Colonic mucosa (tissue), 4 donors: Measurements from ENCODE around the gene FHL5. TPM values are rescaled to one million over a fixed set of nuclear protein-coding genes. Genes with fewer than 3 reads are reported as not detected.
"Not testable (repeated sequence)": the region's sequence is repeated elsewhere in the genome, so short reads cannot be mapped to it uniquely, and the experiment has no call there.

Experiments
- DNase-seq: peaks from one replicate; pipeline ENCODE4 v3.0.0-alpha.2; 2020
- H3K27ac ChIP-seq: fragments of 200-600 bp; one replicate; pipeline ENCODE4 v1.8.0; 2021
- H3K27me3 ChIP-seq: fragments of 200-600 bp; one replicate; pipeline ENCODE4 v1.8.0; 2021
- H3K36me3 ChIP-seq: fragments of 200-600 bp; one replicate; pipeline ENCODE4 v1.8.0; 2021
- H3K4me1 ChIP-seq: fragments of 200-600 bp; one replicate; pipeline ENCODE4 v1.8.0; 2021; ENCODE audit warnings: mild to moderate bottlenecking
- H3K4me3 ChIP-seq: fragments of 200-600 bp; one replicate; pipeline ENCODE4 v1.8.0; 2021
- H3K9ac ChIP-seq, 2 donors: one replicate each; pipeline ENCODE4 v1.7.0; 2013; ENCODE audit warnings: control low read depth in 2 of 2, low read depth in 2 of 2, low read length in 2 of 2
- H3K9me3 ChIP-seq: fragments of 200-600 bp; one replicate; pipeline ENCODE4 v1.8.0; 2021
- intact Hi-C: fragments of 100-400 bp; cut with DNase I; formaldehyde crosslinking; loops from one replicate; pipeline ENCODE4 v1.14.1; 2022
- total RNA-seq, 2 donors: library from RNA; stranded (reverse); fragmentation: NEBNext Ultra II Directional in 1 of 2; extraction: Animal tissue kit (Norgen Biotek cat#: 25700) in 1 of 2; gene quantifications; one replicate each; pipeline ENCODE4 v1.2.1, GENCODE V29; 2021
- TF ChIP-seq, protein P1 (sequence below): fragments of 200-600 bp; IDR thresholded peaks from one replicate; pipeline ENCODE4 v1.8.0; 2022; ENCODE audit warnings: antibody characterized with exemption, mild to moderate bottlenecking
- donor health status: healthy.
- donor health status: DM: no; HTN: no; CAD: no.
- donor health status: DM: no; HTN: no; CAD: no.

The FHL5 gene
- total RNA-seq, 2 donors from 2014 or later = 1.0 to 1.8 TPM

- H3K27me3 ChIP-seq = no peaks in the 10 kb centered on the region
- no peaks in the 10 kb centered on the region for H3K9me3 ChIP-seq
- no peak for DNase-seq
- H3K27ac ChIP-seq = no peak overlapping the region
- TF ChIP-seq, protein P1, sequence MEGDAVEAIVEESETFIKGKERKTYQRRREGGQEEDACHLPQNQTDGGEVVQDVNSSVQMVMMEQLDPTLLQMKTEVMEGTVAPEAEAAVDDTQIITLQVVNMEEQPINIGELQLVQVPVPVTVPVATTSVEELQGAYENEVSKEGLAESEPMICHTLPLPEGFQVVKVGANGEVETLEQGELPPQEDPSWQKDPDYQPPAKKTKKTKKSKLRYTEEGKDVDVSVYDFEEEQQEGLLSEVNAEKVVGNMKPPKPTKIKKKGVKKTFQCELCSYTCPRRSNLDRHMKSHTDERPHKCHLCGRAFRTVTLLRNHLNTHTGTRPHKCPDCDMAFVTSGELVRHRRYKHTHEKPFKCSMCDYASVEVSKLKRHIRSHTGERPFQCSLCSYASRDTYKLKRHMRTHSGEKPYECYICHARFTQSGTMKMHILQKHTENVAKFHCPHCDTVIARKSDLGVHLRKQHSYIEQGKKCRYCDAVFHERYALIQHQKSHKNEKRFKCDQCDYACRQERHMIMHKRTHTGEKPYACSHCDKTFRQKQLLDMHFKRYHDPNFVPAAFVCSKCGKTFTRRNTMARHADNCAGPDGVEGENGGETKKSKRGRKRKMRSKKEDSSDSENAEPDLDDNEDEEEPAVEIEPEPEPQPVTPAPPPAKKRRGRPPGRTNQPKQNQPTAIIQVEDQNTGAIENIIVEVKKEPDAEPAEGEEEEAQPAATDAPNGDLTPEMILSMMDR = no peak
- no peak overlapping the region for H3K9ac ChIP-seq
- no peak overlapping the region for H3K4me3 ChIP-seq
- H3K4me1 ChIP-seq = no peaks in the 10 kb centered on the region
- intact Hi-C loops = no loop called here
- peaks cover 3% of the 10 kb centered on the region for H3K36me3 ChIP-seq
Observed at GRCh38 chr6:96554558-96554957, 8.4 kb upstream of the FHL5 start.

DNA sequence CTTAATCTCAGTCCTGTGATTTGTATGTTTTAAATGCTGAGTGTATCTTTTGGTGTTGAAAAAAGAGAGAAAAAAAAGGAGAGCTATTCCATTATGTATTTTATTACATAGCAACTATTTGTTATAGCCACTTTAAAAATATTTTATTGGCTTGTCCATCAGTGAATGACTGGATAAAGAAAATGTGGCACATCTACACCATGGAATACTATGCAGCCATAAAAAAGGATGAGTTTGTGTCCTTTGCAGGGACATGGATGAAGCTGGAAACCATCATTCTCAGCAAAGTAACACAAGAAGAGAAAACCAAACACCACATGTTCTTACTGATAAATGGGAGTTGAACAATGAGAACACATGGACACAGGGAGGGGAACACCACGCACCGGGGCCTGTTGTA lies 3.2 kb upstream of the FHL5 start:
- intact Hi-C loops, DNase-seq, H3K4me3 ChIP-seq, H3K27ac ChIP-seq, H3K27me3 ChIP-seq, H3K4me1 ChIP-seq, H3K9ac ChIP-seq, H3K9me3 ChIP-seq, H3K36me3 ChIP-seq: not testable (repeated sequence)

GRCh38 chr6:96563853-96564252 lies 925 bp downstream of the FHL5 start:
- H3K27ac ChIP-seq = no peak overlapping the region
- DNase-seq = no peak
- no peak overlapping the region for H3K4me3 ChIP-seq
- H3K9me3 ChIP-seq = no peaks in the 10 kb centered on the region
- intact Hi-C loops = no loop called here
- H3K9ac ChIP-seq = no peak overlapping the region
- H3K4me1 ChIP-seq = no peaks in the 10 kb centered on the region
- TF ChIP-seq, protein P1 = no peak
- no peaks in the 10 kb centered on the region for H3K27me3 ChIP-seq
- no peaks in the 10 kb centered on the region for H3K36me3 ChIP-seq

DNA sequence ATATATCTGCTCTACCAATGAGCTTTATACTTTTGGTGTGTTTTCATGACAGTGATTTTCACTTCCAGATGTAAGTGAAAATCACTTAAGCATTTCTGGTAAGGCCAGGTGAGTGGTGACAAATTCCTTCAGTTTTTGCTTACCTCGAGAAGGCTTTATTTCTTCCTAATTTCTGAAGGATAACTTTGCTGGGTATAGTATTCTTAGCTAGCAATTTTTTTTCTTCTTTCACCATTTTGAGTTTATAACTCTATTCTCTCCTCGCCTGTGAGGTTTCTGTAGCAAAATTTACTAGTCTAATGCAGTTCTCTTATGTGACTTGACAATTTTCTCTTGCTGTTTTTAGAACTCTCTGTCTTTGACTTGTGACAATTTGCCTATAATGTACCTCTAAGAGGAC lies 7.1 kb downstream of the FHL5 start:
- H3K36me3 ChIP-seq = no peaks in the 10 kb centered on the region
- H3K9me3 ChIP-seq = no peaks in the 10 kb centered on the region
- intact Hi-C loops = no loop called here
- no peak overlapping the region for H3K27ac ChIP-seq
- H3K4me1 ChIP-seq = no peaks in the 10 kb centered on the region
- H3K27me3 ChIP-seq = no peaks in the 10 kb centered on the region
- DNase-seq = no peak
- TF ChIP-seq, protein P1 = no peak
- H3K9ac ChIP-seq = no peak overlapping the region
- H3K4me3 ChIP-seq = no peak overlapping the region

DNA sequence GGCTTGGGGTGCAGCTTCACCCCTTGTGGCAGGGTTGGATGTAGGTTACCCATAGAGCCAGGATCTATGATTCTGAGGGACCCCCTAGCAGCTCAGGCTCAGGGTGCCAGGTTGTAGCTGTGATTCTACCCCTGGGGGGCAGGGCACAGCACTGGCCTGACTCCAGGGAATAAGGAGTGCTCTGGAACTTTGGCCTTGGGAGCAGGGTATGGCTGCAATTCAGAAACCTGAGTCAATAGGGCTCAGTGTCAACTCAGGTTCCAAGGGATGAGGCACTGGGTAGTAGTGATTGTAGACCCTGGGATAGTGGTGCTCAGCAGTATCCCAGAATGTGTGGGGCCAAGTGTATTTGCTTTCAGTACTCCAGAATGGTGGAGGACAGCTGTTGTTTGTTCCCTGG lies 8.6 kb downstream of the FHL5 start:
- intact Hi-C loops = no loop called here
- TF ChIP-seq, protein P1 = no peak
- no peaks in the 10 kb centered on the region for H3K27me3 ChIP-seq

GRCh38 chr6:96575359-96575758 lies 12.4 kb downstream of the FHL5 start:
- DNase-seq = no peak

More for the DNA sequence above, 8.6 kb downstream of the FHL5 start:
- Histone ChIP-seq H3K9ac (no peak overlapping the region), H3K4me1 (no peaks in the 10 kb centered on the region), H3K36me3 (no peaks in the 10 kb centered on the region), H3K27ac (no peak overlapping the region), H3K9me3 (no peaks in the 10 kb centered on the region), H3K4me3 (no peak overlapping the region)
- no peak for DNase-seq

More at GRCh38 chr6:96575359-96575758, 12.4 kb downstream of the FHL5 start:
- H3K9me3 ChIP-seq = no peaks in the 10 kb centered on the region
- H3K9ac ChIP-seq = no peak overlapping the region
- TF ChIP-seq, protein P1 = no peak
- no peaks in the 10 kb centered on the region for H3K27me3 ChIP-seq
- intact Hi-C loops = no loop called here
- H3K4me1 ChIP-seq = no peaks in the 10 kb centered on the region
- no peak overlapping the region for H3K27ac ChIP-seq
- no peaks in the 10 kb centered on the region for H3K36me3 ChIP-seq
- no peak overlapping the region for H3K4me3 ChIP-seq
